HG03103 (cell line): Measurements from ENCODE around the gene SRRM3.
"Not testable (repeated sequence)": the region's sequence is repeated elsewhere in the genome, so short reads cannot be mapped to it uniquely, and the experiment has no call there.

Experiments
- ATAC-seq: cut with Tn5 transposase; IDR thresholded peaks from one replicate; pipeline ENCODE4 v1.9.1; 2021; ENCODE audit warnings: low read depth; ENCODE audit not compliant: unreplicated experiment

SRRM3 gene

DNA sequence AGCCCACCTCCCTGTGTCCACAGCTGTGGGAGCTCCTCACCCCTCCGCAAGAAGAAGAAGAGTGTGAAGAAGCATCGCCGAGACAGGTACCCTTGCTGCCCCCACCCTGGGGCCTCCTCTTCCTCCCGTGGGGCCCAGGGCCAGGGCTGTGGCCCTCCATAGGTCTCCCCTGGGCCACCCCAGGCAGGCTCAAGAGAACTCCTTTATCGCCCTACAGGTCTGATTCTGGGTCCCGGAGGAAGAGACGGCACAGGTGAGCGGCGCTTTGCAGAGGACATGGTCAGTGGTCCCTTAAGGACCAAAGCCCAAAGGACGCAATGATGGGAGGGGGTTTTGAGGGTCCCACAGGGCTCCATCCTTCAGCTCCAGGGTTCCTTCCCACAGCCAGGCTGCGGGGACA is 59.6 kb downstream of the SRRM3 start:
- no peak for ATAC-seq

DNA sequence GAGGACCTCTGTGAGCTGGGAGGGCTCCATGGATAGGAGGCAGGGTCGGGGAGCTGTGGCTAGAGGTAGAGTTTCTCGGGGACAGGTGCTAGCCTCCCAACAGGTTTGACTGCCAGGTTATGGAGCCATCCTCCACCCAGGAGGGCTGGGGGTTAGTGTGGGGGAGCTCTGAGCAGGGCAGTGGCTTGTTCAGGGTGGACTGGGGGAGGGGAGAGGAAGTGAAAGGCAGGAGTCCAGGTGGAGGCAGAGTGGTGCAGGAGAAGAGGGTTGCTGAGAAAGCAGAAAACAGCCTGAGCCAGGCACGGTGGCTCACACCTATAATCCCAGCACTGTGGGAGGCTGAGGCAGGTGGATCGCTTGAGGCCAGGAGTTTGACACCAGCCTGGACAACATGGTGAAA is 60.2 kb downstream of the SRRM3 start:
- no peak for ATAC-seq

DNA sequence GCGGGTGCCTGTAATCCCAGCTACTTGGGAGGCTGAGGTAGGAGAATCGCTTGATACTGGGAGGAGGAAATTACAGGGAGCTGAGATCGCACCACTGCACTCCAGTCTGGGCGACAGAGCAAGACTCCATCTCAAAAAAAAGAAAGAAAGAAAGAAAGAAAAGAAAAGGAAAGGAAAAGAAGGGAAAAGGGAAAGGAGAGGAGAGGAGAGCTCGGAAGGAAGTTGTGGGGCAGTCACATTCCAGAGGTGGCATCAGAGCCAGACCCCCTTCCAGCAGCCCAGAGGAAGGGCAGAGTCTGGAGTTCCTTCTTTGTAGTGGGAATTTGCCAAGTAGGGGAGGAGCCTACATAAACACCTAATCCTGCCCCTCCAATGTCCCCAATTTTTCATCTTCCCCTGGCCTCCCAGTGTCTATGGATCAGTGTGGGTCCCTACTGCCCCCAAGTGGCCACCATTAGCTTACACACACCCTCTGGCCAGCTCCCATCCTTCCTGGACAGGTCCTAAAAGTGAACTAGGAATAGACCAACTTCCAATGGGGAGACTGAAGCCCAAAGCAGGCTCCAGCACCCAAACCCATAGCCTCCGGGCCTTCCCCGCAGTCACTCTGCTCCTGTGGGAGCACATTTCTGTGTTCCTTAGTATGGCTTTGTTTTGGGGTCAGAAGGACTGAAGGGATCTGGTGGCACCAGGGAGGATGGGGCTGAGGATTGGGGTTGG is 61.1 kb downstream of the SRRM3 start:
- ATAC-seq: no peak

DNA sequence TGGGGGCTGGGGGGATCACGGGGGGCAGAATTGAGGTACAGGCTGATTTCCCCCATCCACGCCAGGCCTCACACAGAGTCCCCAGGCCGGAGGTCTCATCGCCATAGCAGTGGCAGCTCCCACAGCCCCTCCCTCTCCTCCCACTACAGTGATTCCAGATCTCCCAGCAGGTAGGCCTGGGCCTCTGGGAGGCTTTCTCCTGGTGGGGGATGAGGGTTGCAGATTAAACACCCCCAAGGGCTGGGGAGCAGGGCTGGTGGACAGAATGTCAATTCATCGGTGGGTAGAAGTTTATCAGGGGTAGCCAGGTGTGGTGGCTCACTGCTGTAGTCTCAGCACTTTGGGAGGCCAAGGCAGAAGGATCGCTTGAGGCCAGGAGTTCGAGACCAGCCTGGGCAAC is 63.6 kb downstream of the SRRM3 start:
- ATAC-seq: no peak

DNA sequence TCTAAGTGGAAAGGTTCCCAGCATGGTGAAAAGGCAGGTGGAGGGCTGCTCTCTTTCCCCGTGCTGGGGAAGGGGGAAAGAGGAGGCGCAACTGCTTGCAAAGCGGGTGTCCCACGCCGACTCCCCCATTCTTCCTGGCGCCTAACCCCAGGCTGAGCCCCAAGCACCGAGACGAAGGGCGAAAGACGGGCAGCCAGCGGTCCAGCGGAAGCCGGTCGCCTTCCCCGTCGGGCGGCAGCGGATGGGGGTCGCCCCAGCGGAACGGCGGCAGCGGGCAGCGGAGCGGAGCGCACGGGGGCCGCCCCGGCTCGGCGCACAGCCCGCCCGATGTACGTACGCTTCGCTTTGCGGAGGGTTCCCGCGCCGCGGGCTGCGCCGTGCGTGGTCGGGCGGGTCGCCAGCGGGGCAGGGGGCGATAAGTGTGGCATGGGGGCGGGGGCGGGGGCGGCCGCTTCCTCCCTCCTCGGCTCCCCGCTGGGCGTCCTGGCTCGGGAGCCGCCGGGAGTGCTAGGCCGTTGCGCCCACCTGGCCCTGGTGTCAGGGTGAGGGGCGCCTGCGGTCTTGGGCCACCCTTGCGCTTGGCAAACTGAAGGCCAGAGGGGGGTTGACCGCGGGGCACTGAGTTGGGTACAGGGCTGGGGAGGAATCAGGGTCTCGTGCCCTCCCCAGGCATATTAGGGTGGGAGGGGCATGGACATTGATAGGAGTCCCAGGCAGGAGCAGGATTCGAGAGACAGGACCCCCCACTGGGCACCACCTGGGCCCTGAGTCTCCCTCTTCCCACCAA is 65.6 kb downstream of the SRRM3 start:
- ATAC-seq: no peak

DNA sequence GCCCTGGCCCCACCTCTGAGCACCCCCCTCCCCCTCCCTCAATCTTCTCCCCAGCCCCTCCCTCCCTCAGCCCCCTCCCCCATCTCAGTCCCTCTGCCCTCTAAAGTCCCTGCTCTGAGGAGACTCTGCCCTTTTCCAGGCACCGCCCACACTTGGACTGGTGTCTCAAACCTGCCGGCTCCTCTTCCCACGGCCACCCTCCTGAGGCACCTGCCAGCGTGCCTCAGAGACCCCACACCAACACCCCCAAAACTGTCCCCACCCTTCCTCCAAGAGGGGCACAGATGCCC is 66.1 kb downstream of the SRRM3 start:
- ATAC-seq: no peak

DNA sequence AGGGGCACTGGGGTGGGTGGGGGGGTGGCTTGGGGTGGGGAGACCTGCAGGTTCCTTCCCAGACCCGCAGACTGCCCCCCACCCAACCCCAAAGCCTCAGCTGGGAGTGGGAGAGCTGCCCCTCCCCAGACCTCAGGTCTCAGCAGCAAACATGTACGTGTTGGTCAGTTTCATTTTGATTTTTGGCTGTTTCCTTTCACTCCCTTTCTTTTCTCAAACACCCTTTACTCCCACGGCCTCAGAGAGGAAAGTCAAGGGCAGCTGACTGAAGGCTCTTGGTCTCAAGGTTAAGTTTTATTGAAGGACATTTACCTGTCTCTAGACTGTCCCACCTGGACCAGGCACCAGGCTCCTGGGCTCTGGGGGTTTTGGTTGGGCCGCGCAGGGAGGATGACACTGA is 66.7 kb downstream of the SRRM3 start:
- ATAC-seq: no peak

DNA sequence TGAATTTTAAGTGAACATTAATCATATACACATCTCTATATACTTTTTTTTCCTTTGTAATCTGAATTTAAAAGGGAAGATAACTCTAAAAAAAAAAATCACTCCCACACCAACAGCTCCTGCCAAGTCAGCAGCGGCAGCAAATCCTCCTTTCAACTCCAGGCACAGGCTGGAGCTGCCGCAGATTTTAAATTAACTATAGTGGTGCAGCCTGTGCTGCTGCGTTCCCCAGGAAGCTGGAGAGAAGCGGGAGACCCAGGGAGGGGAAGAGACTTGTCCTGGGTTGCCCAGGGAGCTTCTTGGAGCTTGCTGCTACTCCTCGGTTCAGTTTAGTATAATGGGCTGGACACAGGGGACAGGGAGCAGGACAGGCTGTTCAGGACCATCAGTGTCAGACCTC is 68.2 kb downstream of the SRRM3 start:
- ATAC-seq: no peak

DNA sequence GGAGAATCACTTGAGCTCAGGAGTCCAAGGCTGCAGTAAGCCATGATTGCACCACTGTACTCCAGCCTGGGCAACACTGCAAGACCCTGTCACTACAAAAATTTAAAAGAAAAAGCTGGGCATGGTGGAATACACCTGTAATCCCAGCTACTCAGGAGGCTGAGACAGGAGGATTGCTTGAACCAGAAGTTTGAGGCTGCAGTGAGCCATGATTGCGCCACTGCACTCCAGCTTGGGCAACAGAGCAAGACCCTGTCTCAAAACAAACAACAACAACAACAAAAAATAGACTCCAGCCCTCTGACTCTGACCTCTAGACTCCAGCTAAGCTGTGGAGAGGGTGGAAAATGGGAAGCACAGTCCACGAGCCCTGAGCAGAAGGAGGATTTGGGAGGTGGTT is 69.7 kb downstream of the SRRM3 start:
- not testable (repeated sequence) for ATAC-seq

DNA sequence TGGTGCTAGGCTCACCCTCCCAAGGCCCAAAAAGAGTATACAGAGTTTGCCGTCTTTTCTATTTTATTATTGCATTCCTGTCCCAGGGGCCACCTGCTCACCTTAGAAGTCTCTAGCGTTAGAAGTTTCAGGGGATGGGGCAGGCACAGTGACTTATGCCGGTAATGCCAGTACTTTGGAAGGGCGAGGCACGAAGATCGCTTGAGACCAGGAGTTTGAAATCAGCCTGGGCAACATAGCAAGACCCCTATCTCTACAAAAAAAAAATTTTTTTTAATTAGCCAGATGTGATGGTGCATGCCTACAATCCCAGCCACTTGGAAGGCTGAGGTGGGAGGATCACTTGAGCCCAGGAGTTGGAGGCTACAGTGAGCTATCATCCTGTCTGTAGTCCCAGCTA is 70.4 kb downstream of the SRRM3 start:
- ATAC-seq: no peak

DNA sequence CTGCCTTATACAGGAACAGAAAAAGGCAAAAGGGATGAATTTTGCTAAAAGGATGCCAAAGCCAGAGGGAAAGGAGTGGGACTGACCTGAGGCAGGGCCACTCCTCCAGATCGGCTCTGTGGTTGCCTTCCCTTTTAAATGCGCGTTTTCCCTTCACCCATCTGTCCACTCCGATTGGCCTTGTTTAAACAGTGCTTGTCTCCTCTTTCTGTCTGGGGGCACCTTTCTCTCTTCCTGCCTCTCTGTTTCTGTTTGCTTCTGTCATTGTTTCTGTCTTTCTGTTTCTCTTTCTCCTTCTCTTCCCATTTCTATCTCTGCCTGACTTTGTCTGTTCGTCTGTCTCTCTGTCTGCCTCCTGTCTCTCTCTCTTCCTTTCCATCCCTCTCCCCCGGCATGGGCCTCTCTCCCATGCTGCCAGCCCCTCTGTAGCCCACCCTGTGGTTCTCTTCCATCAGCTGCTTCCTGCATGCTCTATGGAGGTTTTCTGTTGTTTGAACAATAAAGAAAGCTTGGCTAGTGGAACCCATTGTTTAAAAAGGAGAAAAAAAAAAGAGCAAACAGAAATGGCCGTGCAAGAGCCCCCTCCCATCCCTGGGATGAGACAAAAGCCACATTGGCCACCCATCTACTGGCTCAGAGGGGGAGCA is 71.3 kb downstream of the SRRM3 start:
- ATAC-seq: no peak

DNA sequence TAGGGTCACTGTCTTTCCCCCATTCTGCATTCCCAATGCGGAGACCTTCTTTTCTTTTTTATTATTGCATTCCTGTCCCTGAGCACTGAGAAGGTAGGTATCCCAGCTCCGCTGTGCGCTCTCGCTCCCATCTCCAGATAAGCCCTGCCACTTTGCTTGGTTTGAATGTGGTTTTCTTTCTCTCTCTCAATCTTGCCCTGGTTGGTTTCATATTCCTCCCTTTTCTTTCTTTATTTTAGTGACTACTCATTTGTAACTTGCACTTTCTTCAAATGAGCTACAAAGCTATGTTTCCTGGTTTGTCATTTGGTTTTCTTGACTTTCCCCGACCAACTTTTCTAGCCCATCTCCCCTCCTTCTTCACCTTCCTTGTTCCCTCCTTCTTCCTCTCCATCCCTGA is 71.8 kb downstream of the SRRM3 start:
- no peak for ATAC-seq

DNA sequence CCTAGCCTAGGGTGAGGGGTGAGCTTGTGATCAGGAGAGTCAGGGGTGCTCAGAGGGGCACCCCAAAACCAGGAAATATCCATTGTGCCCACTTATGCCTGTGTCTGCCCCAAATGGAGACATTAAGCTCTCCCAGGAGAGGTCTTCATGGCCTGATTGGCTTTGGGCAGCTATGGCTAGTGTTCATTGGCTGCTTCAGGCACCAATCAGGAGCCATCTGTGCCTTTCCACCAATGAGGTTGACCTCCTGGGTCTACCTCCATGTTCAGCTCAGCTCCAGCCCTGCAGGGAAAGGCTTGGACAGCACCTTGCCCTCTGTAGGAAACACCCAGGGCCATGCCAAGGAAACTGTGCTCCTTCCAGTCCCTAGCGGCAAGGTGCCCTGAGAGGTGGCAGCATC is 76.8 kb downstream of the SRRM3 start:
- ATAC-seq: no peak

DNA sequence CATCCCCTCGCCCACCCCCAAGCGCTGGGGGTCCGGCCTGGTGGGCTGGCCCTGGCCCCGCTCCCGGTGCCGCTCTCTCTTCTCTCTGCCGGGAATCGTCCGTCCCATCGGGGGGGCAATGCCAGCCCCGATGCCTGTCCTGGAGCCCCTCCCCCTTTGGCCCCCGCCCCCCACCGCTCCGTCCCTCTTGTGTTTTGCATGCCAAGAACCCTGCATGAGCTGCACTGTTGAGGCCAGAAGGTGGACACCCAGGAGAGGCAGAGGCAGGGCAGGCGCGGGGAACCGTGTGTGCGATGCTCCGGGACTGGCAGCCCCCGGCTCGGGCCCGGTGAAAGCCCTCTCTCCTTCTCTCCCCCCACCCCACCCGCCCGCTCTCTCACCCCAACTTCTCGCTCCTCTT is 78.7 kb downstream of the SRRM3 start:
- no peak for ATAC-seq

DNA sequence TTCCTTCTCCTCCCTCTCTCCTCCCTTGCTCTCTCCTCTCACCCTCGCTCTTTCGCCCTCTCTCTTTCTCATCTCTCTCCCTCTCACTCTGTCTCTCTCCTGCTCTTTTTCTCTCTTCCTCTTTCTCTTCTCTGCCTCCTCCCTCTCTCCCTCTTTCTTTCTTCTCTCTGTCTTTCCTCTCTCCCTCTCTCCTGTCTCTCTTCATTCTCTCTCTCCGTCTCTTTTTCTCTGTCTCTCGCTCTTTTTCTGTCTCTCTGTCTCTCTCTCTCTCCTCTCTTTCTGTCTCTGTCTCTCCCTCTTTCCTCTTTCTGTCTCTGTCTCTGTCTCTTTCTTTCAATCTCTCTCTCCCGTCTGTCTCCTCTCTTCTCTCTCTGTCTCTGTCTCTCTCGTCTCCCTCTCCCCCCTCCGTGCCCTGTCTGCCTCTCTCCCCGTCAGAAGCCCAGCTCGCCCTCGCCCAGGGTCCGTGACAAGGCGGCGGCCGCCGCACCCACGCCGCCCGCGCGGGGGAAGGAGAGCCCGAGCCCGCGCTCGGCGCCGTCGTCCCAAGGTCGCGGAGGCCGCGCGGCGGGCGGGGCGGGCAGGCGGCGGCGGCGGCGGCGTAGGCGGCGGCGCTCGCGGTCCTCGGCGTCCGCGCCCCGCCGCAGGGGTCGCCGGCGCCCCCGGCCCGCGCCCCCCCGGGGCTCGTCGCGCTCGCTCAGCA is 79.5 kb downstream of the SRRM3 start:
- ATAC-seq: no peak

DNA sequence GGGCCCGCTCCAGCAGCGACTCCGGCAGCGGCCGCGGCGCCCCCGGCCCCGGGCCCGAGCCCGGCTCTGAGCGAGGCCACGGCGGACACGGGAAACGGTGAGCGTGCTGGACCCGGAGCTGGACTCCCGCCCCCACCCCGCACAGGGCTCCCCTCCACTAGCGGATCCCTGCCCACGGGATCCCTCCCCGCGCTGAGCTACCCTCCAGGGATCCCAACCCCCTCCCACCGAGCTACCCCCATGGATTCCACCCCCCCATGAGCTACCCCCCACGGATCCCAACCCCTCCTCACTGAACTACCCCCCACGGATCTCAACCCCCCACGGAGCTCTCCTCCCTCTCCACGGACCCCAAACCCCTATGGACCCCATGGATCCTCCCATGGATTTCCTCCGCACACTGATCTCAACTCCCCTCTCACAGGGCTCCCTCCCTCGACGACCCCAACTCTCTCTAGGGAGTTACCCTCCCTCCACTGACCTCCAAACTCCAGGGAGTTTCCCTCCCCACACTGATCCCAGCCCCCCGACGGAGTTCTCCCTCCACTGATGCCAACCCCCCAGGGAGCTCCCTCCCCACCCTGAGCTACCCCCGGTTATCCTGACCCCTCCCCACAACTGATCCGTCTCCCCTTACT is 80.1 kb downstream of the SRRM3 start:
- ATAC-seq: no peak

DNA sequence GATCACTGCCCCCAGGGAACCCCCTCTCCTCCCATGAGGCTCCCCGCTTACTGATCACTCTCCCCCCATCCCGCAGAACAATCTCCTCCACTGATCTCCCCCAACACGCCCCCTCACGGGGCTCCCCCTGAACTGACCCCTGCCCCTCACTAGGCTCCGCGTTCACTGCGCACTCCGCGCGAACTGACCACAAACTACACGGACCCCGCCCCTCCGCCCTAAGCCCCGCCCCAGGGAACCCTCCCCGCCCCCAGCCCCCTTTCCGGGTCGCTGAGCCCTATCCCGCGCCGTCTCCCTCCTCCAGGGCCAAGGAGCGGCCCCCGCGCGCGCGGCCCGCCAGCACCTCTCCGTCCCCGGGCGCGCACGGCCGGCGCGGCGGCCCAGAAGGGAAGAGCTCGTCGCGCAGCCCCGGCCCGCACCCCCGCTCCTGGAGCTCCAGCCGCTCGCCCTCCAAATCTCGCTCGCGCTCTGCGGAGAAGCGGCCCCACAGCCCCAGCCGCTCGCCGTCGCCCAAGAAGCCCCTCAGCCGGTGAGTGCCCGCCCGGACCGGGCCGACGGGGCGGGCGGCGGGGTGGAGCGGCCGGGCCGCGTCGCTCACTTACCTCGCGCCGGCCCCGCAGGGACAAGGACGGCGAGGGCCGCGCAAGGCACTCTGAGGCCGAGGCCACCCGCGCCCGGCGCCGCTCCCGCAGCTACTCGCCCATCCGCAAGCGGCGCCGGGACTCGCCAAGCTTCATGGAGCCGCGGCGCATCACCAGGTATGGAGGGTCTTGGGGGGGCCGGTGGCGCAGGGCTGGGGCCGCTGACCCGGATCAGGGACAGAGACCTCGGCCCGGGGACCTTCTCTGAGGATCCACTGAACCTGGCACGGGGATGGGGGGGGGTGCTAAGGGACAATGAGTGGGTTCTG is 80.9 kb downstream of the SRRM3 start:
- no peak for ATAC-seq

DNA sequence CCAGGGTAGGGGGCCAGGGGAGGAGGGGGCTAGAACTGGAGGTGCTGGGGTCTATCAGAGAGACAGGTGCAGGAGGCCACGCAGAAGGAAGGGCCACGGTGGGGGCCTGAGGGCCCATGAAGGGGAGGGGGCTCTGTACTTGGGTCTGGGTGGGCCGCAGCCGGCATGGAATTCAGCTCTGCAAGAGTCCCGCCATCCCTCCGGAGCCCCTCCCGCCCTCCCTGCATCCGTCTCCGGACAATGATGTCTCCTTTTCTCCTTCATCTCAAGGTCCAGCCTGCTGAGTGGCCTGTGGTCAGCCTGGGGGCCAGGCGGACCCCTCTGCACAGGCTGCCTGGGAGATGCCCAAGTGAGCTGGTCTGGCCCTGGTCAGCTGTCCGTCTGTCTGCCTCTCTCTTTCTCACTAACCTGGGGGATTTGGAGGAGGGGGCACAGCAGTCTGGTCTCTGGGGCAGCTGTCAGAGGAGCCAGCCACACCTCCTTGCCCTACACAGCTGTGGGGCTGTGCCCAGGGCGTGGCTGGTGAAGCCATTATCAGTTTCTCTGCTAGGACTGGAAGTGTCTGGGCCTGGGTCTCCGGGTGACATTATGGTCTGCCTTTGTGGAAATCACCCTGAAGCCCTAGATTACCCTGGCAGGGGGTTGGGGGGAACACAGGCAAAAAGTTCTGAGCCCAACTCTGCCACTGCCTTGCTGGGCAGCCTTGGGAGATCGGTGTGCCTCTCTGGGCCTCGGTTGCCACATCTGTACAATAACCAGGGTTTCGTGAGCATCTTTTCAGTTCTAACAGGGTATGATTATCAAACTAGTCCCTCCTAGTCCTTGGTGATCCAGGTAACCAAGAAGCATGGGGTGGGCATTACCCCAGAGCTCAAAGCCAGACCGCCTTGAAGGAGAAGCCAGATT is 81.8 kb downstream of the SRRM3 start:
- no peak for ATAC-seq
